Right lobe of liver (tissue), 6 donors: ENCODE results near the gene ASGR2. TPM values are rescaled to one million over a fixed set of nuclear protein-coding genes. Genes with fewer than 3 reads are reported as not detected.

Experiments
- ATAC-seq, 4 donors: fragments of 200-7000 bp; cut with Tn5 transposase; one replicate each; pipeline ENCODE4 v1.9.1; 2020; ENCODE audit warnings: mild to moderate bottlenecking in 4 of 4, moderate library complexity in 4 of 4
- DNase-seq, 3 donors: peaks; one replicate each; pipeline ENCODE4 v3.0.0-alpha.2; 2020
- H3K27ac ChIP-seq, 3 donors: fragments of 200-600 bp; one replicate each; pipeline ENCODE4 v1.8.0; 2022
- H3K27me3 ChIP-seq, 2 donors: fragments of 200-600 bp; one replicate each; pipeline ENCODE4 v1.8.0; 2022
- H3K36me3 ChIP-seq, 4 donors: fragments of 200-600 bp; sonication (generic) in 1 of 4; one replicate each; pipeline versions ENCODE4 v1.5.1 to v1.8.0; 2017 to 2022; ENCODE audit warnings: control low read depth in 1 of 4
- H3K4me1 ChIP-seq, 4 donors: fragments of 200-600 bp; sonication (generic) in 1 of 4; one replicate each; pipeline versions ENCODE4 v1.5.1 to v1.8.0; 2017 to 2022; ENCODE audit warnings: control low read depth in 1 of 4
- H3K4me3 ChIP-seq, 3 donors: fragments of 200-600 bp; one replicate each; pipeline ENCODE4 v1.8.0; 2022
- H3K9me3 ChIP-seq, 4 donors: fragments of 200-600 bp; sonication (generic) in 1 of 4; one replicate each; pipeline versions ENCODE4 v1.5.1 to v1.8.0; 2017 to 2022; ENCODE audit warnings: control low read depth in 1 of 4
- CTCF ChIP-seq, 4 donors: fragments of 200-600 bp in 3 of 4; fragments of 450-650 bp in 1 of 4; IDR thresholded peaks; one replicate each; pipeline versions ENCODE4 v1.5.1 to v1.8.0; 2016 to 2022; ENCODE audit warnings: antibody characterized with exemption in 4 of 4, mild to moderate bottlenecking in 2 of 4
- POLR2A ChIP-seq: fragments of 450-650 bp; IDR thresholded peaks from one replicate; pipeline ENCODE4 v1.6.1; 2017; ENCODE audit warnings: antibody characterized with exemption, mild to moderate bottlenecking
- WGBS: methylation state at CpG from one replicate; pipeline ENCODE4 v1.1.6; 2018; ENCODE audit warnings: low coverage, low lambda C conversion rate; ENCODE audit not compliant: insufficient coverage; ENCODE audit errors: missing lambda C conversion rate; 5-methylcytosine and 5-hydroxymethylcytosine counted together
- intact Hi-C, 2 donors: fragments of 100-400 bp; cut with DNase I; formaldehyde crosslinking; loops; one replicate each; pipeline versions ENCODE4 v1.11.2 to v1.14.1; 2022
- total RNA-seq, 6 experiments: library from RNA; depleted of rRNA in 2 of 6; stranded (reverse); fragments of >200 nt in 2 of 6; fragmentation: NEBNext Ultra II Directional in 3 of 6; extraction: Animal tissue kit (Norgen Biotek cat#: 25700) in 3 of 6; gene quantifications; one replicate each; pipeline versions ENCODE4 v1.1.0 to v1.2.4, GENCODE V29; 2016 to 2023
- donor health status: DM: no; HTN: yes; CAD: no.
- donor health status: DM: no; HTN: no; CAD: no.
- donor health status: DM: no; HTN: no; CAD: no.
- donor health status: DM: no; HTN: yes; CAD: no.
- donor health status: DM: no; HTN: yes; CAD: no.

The ASGR2 gene
- total RNA-seq, 6 experiments from 2014 or later = 412 to 553 (median 461) TPM

GRCh38 chr17:7133424-7133823, 18.8 kb upstream of the ASGR2 start:
- no peak for TF ChIP-seq POLR2A
- TF ChIP-seq CTCF (IDR thresholded peaks at IDR 0.05) = peak in 3 of 4 donors; percentile 13 to 22 (median 22)
- 51% methylated on average over 11 of the region's 19 CpGs for WGBS
- ATAC-seq (peak in 3 of 4 donors; percentile 7 to 37 (median 35)), DNase-seq (peak in 1 of 3 donors; percentile 38)
- H3K36me3 ChIP-seq = no peaks in the 10 kb centered on the region
- no peak overlapping the region for H3K4me3 ChIP-seq
- peak overlapping the region in 1 of 3 donors; percentile 38 for H3K27ac ChIP-seq
- no peaks in the 10 kb centered on the region for H3K9me3 ChIP-seq
- H3K4me1 ChIP-seq = peaks cover 0 to 26% (median 9%) of the 10 kb centered on the region in 4 donors
- intact Hi-C loops = no loop called here
- H3K27me3 ChIP-seq = no peaks in the 10 kb centered on the region

- ATAC-seq = peak; percentile 45 to 69 (median 60)
- no peaks in the 10 kb centered on the region for H3K27me3 ChIP-seq
- H3K9me3 ChIP-seq = no peaks in the 10 kb centered on the region
- peaks cover 0 to 26% (median 9%) of the 10 kb centered on the region in 4 donors for H3K4me1 ChIP-seq
- WGBS = 2% methylated on average over 7 of the region's 7 CpGs
- intact Hi-C loops = no loop called here
- no peak overlapping the region for H3K4me3 ChIP-seq
- no peak for TF ChIP-seq CTCF (IDR thresholded peaks at IDR 0.05)
- TF ChIP-seq POLR2A = no peak
- no peaks in the 10 kb centered on the region for H3K36me3 ChIP-seq
- DNase-seq = peak in 2 of 3 donors; percentile 30 to 58
- H3K27ac ChIP-seq = peak overlapping the region; percentile 10 to 69 (median 38)
Observed at GRCh38 chr17:7132511-7133094, 18.0 kb upstream of the ASGR2 start.

GRCh38 chr17:7131423-7131791, 16.8 kb upstream of the ASGR2 start:
- H3K4me1 ChIP-seq = peaks cover 0 to 26% (median 9%) of the 10 kb centered on the region in 4 donors
- 72% methylated on average over 4 of the region's 5 CpGs for WGBS
- intact Hi-C loops = no loop called here
- ATAC-seq (no peak), DNase-seq (no peak)
- no peaks in the 10 kb centered on the region for H3K36me3 ChIP-seq
- no peaks in the 10 kb centered on the region for H3K9me3 ChIP-seq
- peak overlapping the region in 1 of 3 donors; percentile 38 for H3K27ac ChIP-seq
- no peak for TF ChIP-seq POLR2A
- no peak for TF ChIP-seq CTCF (IDR thresholded peaks at IDR 0.05)
- no peaks in the 10 kb centered on the region for H3K27me3 ChIP-seq
- H3K4me3 ChIP-seq = no peak overlapping the region

- no peaks in the 10 kb centered on the region for H3K36me3 ChIP-seq
- ATAC-seq (peak in 2 of 4 donors; percentile 5 to 71), DNase-seq (no peak)
- H3K27me3 ChIP-seq = no peaks in the 10 kb centered on the region
- H3K4me1 ChIP-seq = peaks cover 0 to 22% (median 9%) of the 10 kb centered on the region in 4 donors
- no peak overlapping the region for H3K4me3 ChIP-seq
- WGBS = 47% methylated on average over 7 of the region's 11 CpGs
- H3K9me3 ChIP-seq = no peaks in the 10 kb centered on the region
- H3K27ac ChIP-seq = no peak overlapping the region
- TF ChIP-seq POLR2A (no peak), CTCF (IDR thresholded peaks at IDR 0.05) (no peak)
- intact Hi-C loops = no loop called here
Observed at GRCh38 chr17:7130621-7131422, 16.2 kb upstream of the ASGR2 start.
